ENCODE results near the gene KRTAP10-5. TPM values are rescaled to one million over a fixed set of nuclear protein-coding genes. Genes with fewer than 3 reads are reported as not detected.

KRTAP10-5 gene
- total and polyA plus RNA-seq, 5 donors from 2014 or later = not detected

GRCh38 chr21:44537930-44538911, 42.2 kb downstream of the KRTAP10-5 start:
- Histone ChIP-seq H3K9me3 (ENCODE audit: control insufficient read depth in 2 of 2, low read length in 2 of 2) (peaks cover 0 to 13% of the 10 kb centered on the region in 2 experiments), H3K27me3 (ENCODE audit: control insufficient read depth, insufficient read depth, low read length) (no peaks in the 10 kb centered on the region), H3K4me1 (ENCODE audit: control insufficient read depth, insufficient read depth, low read length, poor library complexity, severe bottlenecking) (no peaks in the 10 kb centered on the region), H3K36me3 (ENCODE audit: control insufficient read depth, insufficient read depth, low read length) (no peaks in the 10 kb centered on the region), H3K4me3 (ENCODE audit: low read depth, low read length) (no peak overlapping the region), H3K27ac (ENCODE audit: insufficient read depth, low read length, poor library complexity, severe bottlenecking) (no peak overlapping the region)
- H3K9me3 Mint-ChIP-seq = peaks cover 0 to 3% (median 0%) of the 10 kb centered on the region in 7 donors
- H3K36me3 Mint-ChIP-seq = no peaks in the 10 kb centered on the region
- DNase-seq (no peak), ATAC-seq (ENCODE audit: low read depth in 2 of 2) (no peak)
- no peak overlapping the region for H3K4me3 Mint-ChIP-seq
- H3K27me3 Mint-ChIP-seq = no peaks in the 10 kb centered on the region
- peak overlapping the region in 1 of 3 donors; percentile 63 for H3K27ac Mint-ChIP-seq
- peaks cover 0 to 3% (median 0%) of the 10 kb centered on the region in 4 donors for H3K4me1 Mint-ChIP-seq

DNA sequence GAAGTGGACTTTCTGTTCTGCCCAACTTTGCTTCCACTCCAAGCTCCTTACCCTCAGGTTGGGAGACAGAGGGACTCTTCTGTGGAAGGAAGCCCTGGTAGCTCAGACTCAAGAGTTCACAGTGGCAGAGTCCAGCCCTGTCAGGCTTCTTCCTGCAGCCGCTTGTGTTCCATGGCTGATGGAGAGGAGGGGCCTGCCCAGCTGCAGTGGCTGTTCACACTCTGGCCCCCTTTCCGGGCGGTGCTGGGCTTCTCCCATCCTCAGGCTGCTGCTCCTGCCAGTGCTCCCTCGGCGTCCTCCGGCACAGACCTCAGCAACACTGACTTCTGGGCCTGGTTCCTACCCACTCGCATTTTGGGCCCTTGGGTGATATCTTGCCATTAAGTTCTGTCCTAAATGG, 44.4 kb downstream of the KRTAP10-5 start:
- DNase-seq (no peak), ATAC-seq (ENCODE audit: low read depth in 2 of 2) (no peak)
- Histone ChIP-seq H3K4me3 (ENCODE audit: low read depth, low read length) (no peak overlapping the region), H3K4me1 (ENCODE audit: control insufficient read depth, insufficient read depth, low read length, poor library complexity, severe bottlenecking) (no peaks in the 10 kb centered on the region), H3K36me3 (ENCODE audit: control insufficient read depth, insufficient read depth, low read length) (no peaks in the 10 kb centered on the region), H3K9me3 (ENCODE audit: control insufficient read depth in 2 of 2, low read length in 2 of 2) (no peaks in the 10 kb centered on the region), H3K27ac (ENCODE audit: insufficient read depth, low read length, poor library complexity, severe bottlenecking) (no peak overlapping the region), H3K27me3 (ENCODE audit: control insufficient read depth, insufficient read depth, low read length) (no peaks in the 10 kb centered on the region)
- no peaks in the 10 kb centered on the region for H3K36me3 Mint-ChIP-seq
- H3K9me3 Mint-ChIP-seq = peaks cover 0 to 2% (median 0%) of the 10 kb centered on the region in 7 donors
- H3K27ac Mint-ChIP-seq = no peak overlapping the region
- peaks cover 0 to 3% (median 0%) of the 10 kb centered on the region in 4 donors for H3K4me1 Mint-ChIP-seq
- H3K4me3 Mint-ChIP-seq = no peak overlapping the region
- no peaks in the 10 kb centered on the region for H3K27me3 Mint-ChIP-seq

- H3K27me3 Mint-ChIP-seq = no peaks in the 10 kb centered on the region
- peaks cover 0 to 3% (median 0%) of the 10 kb centered on the region in 4 donors for H3K4me1 Mint-ChIP-seq
- Histone ChIP-seq H3K27me3 (ENCODE audit: control insufficient read depth, insufficient read depth, low read length) (no peaks in the 10 kb centered on the region), H3K4me1 (ENCODE audit: control insufficient read depth, insufficient read depth, low read length, poor library complexity, severe bottlenecking) (no peaks in the 10 kb centered on the region), H3K36me3 (ENCODE audit: control insufficient read depth, insufficient read depth, low read length) (no peaks in the 10 kb centered on the region), H3K9me3 (ENCODE audit: control insufficient read depth in 2 of 2, low read length in 2 of 2) (no peaks in the 10 kb centered on the region), H3K4me3 (ENCODE audit: low read depth, low read length) (no peak overlapping the region), H3K27ac (ENCODE audit: insufficient read depth, low read length, poor library complexity, severe bottlenecking) (no peak overlapping the region)
- H3K36me3 Mint-ChIP-seq = no peaks in the 10 kb centered on the region
- ATAC-seq (ENCODE audit: low read depth in 2 of 2) (no peak), DNase-seq (no peak)
- H3K4me3 Mint-ChIP-seq = no peak overlapping the region
- peaks cover 0 to 2% (median 0%) of the 10 kb centered on the region in 7 donors for H3K9me3 Mint-ChIP-seq
- no peak overlapping the region for H3K27ac Mint-ChIP-seq
Observed at GRCh38 chr21:44534688-44535087, 45.7 kb downstream of the KRTAP10-5 start.

DNA sequence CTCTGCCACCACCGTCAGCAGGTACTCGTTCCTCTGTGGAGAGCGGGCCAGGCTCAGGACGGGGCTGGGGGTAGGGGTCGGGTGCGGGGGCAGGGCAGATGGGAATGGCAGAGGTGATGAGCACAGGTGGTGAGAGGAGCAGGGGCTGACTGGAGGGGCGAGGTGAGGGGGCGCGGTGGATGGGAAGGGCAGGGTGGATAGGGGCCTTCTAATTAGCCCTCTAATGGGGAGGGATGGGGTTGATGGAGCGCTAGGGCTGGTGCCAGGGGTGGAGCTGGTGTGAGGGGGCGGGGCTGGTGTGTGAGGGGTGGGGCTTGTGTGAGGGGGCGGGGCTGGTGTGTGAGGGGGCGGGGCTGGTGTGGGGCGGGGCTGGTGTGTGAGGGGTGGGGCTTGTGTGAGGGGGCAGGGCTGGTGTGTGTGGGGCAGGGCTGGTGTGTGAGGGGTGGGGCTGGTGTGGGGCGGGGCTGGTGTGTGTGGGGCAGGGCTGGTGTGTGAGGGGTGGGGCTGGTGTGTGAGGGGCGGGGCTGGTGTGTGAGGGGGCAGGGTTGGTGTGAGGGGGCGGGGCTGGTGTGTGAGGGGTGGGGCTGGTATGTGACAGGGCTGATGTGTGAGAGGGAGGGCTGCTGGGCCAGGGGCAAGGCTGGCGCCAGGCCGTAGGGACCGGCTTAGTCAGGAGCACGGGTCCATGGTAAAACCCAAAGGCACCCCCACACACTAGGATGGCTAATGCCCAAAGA, 46.3 kb downstream of the KRTAP10-5 start:
- H3K36me3 Mint-ChIP-seq = no peaks in the 10 kb centered on the region
- H3K27me3 Mint-ChIP-seq = no peaks in the 10 kb centered on the region
- Histone ChIP-seq H3K36me3 (ENCODE audit: control insufficient read depth, insufficient read depth, low read length) (no peaks in the 10 kb centered on the region), H3K27ac (ENCODE audit: insufficient read depth, low read length, poor library complexity, severe bottlenecking) (no peak overlapping the region), H3K9me3 (ENCODE audit: control insufficient read depth in 2 of 2, low read length in 2 of 2) (no peaks in the 10 kb centered on the region), H3K4me1 (ENCODE audit: control insufficient read depth, insufficient read depth, low read length, poor library complexity, severe bottlenecking) (no peaks in the 10 kb centered on the region), H3K27me3 (ENCODE audit: control insufficient read depth, insufficient read depth, low read length) (no peaks in the 10 kb centered on the region), H3K4me3 (ENCODE audit: low read depth, low read length) (no peak overlapping the region)
- peak overlapping the region in 1 of 3 donors; percentile 38 for H3K27ac Mint-ChIP-seq
- ATAC-seq (ENCODE audit: low read depth in 2 of 2) (no peak), DNase-seq (no peak)
- peaks cover 0 to 3% (median 0%) of the 10 kb centered on the region in 4 donors for H3K4me1 Mint-ChIP-seq
- H3K9me3 Mint-ChIP-seq = peaks cover 0 to 1% (median 0%) of the 10 kb centered on the region in 7 donors
- H3K4me3 Mint-ChIP-seq = no peak overlapping the region

DNA sequence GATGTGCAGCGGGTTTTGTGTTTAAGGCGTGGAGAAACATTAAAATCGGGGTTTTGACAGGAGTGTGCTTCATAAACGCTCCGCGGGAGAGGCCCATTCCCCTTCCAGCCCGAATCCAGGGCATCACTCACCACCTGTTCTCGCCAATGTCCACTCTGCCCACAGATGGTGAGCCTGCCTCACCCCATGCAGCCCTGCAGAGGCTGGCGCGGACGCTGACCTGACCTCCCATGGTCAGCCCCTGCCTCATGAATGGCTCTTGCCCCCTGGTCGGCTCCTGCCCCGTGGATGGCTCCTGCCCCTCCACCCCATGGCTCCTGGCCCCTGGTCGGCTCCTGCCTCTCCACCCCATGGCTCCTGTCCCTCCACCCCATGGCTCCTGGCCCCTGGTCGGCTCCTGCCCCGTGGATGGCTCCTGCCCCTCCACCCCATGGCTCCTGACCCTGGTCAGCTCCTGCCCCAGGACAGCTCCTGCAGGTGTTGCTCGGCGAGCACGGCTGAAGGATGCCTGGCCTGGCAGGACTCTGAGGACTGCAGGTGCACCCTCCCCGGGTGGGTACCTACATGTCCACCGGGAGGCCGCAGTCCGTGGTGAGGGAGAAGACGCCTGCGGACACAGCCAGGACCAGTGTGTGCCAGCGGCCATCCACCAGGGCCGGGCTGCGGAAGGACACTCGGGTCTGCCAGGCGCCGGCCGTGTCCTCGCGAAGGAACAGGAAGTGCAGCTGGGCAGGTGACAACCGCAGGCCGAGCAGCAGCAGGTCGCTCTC, 47.1 kb downstream of the KRTAP10-5 start:
- no peak overlapping the region for H3K4me3 Mint-ChIP-seq
- Histone ChIP-seq H3K27ac (ENCODE audit: insufficient read depth, low read length, poor library complexity, severe bottlenecking) (no peak overlapping the region), H3K36me3 (ENCODE audit: control insufficient read depth, insufficient read depth, low read length) (no peaks in the 10 kb centered on the region), H3K4me1 (ENCODE audit: control insufficient read depth, insufficient read depth, low read length, poor library complexity, severe bottlenecking) (no peaks in the 10 kb centered on the region), H3K9me3 (ENCODE audit: control insufficient read depth in 2 of 2, low read length in 2 of 2) (no peaks in the 10 kb centered on the region), H3K27me3 (ENCODE audit: control insufficient read depth, insufficient read depth, low read length) (no peaks in the 10 kb centered on the region), H3K4me3 (ENCODE audit: low read depth, low read length) (no peak overlapping the region)
- H3K27me3 Mint-ChIP-seq = no peaks in the 10 kb centered on the region
- DNase-seq (no peak), ATAC-seq (ENCODE audit: low read depth in 2 of 2) (no peak)
- H3K4me1 Mint-ChIP-seq = peaks cover 0 to 3% (median 0%) of the 10 kb centered on the region in 4 donors
- peaks cover 0 to 1% (median 0%) of the 10 kb centered on the region in 7 donors for H3K9me3 Mint-ChIP-seq
- H3K27ac Mint-ChIP-seq = no peak overlapping the region
- H3K36me3 Mint-ChIP-seq = no peaks in the 10 kb centered on the region

- ATAC-seq (ENCODE audit: low read depth in 2 of 2) (no peak), DNase-seq (no peak)
- Histone ChIP-seq H3K36me3 (ENCODE audit: control insufficient read depth, insufficient read depth, low read length) (no peaks in the 10 kb centered on the region), H3K4me3 (ENCODE audit: low read depth, low read length) (no peak overlapping the region), H3K27ac (ENCODE audit: insufficient read depth, low read length, poor library complexity, severe bottlenecking) (no peak overlapping the region), H3K4me1 (ENCODE audit: control insufficient read depth, insufficient read depth, low read length, poor library complexity, severe bottlenecking) (no peaks in the 10 kb centered on the region), H3K9me3 (ENCODE audit: control insufficient read depth in 2 of 2, low read length in 2 of 2) (no peaks in the 10 kb centered on the region), H3K27me3 (ENCODE audit: control insufficient read depth, insufficient read depth, low read length) (no peaks in the 10 kb centered on the region)
- Mint-ChIP-seq H3K27me3 (no peaks in the 10 kb centered on the region), H3K4me3 (no peak overlapping the region), H3K9me3 (peaks cover 0 to 1% (median 0%) of the 10 kb centered on the region in 7 donors), H3K36me3 (no peaks in the 10 kb centered on the region), H3K27ac (no peak overlapping the region), H3K4me1 (peaks cover 0 to 3% (median 0%) of the 10 kb centered on the region in 4 donors)
Observed at GRCh38 chr21:44532712-44533111, 47.7 kb downstream of the KRTAP10-5 start.

Data from CD4-positive, CD25-positive, alpha-beta regulatory T cell (primary cell).